Measurements from ENCODE around the gene TTC13. TPM values are rescaled to one million over a fixed set of nuclear protein-coding genes. Genes with fewer than 3 reads are reported as not detected.

The TTC13 gene
- total and polyA plus RNA-seq, 10 of the 15 experiments (the other 5 are each of a cell fraction or from before 2014, with no cell fraction given) = 5.8 to 30.8 (median 18.5) TPM

GRCh38 chr1:230978491-230979388 is at the start of gene TTC13, which contains the start of gene ARV1 (continued):
- TF ChIP-seq ZBTB40 (IDR thresholded peaks at IDR 0.05; ENCODE audit: borderline replicate concordance) (peak; percentile 93), POLR2AphosphoS2 (IDR thresholded peaks at IDR 0.05; ENCODE audit: low read depth, low read length) (peak; percentile 72; the same call in 1 of the 2 replicates), ATF2 (IDR thresholded peaks at IDR 0.05; ENCODE audit: low read length) (no peak), SPI1 (IDR thresholded peaks at IDR 0.05; ENCODE audit: borderline replicate concordance, insufficient read depth, low read depth, low read length) (no peak; the same call in 1 of the 2 replicates), MLLT1 (IDR thresholded peaks at IDR 0.05) (peak; percentile 81), PKNOX1 (IDR thresholded peaks at IDR 0.05) (0 out of 2 replicates have a peak, but pooled peaks have one; percentile 33), E4F1 (IDR thresholded peaks at IDR 0.05; ENCODE audit: borderline replicate concordance, partially characterized antibody) (peak; percentile 87), RB1 (IDR thresholded peaks at IDR 0.05; ENCODE audit: borderline replicate concordance) (peak; percentile 44), ASH2L (IDR thresholded peaks at IDR 0.05; ENCODE audit: borderline replicate concordance, low read depth) (no peak), CUX1 (IDR thresholded peaks at IDR 0.05; ENCODE audit: insufficient replicate concordance, low read depth, low read length) (no peak)

Data from GM12878 (cell line).